Pulmonary artery endothelial cell (primary cell): ENCODE data around the gene MRPL45. TPM values are rescaled to one million over a fixed set of nuclear protein-coding genes. Genes with fewer than 3 reads are reported as not detected.

Experiments used
- DNase-seq: peaks from one replicate; pipeline ENCODE4 v3.0.0-alpha.2; 2011; ENCODE audit warnings: low read depth, low spot score
- total RNA-seq: library from RNA; depleted of rRNA; stranded (reverse); fragments of >200 nt; gene quantifications from 2 replicates; pipeline ENCODE4 v1.2.3, GENCODE V29; 2014

MRPL45 gene
- total RNA-seq, 1 donor from 2014 or later = 42.1 TPM

GRCh38 chr17:38324772-38325171 lies 27.8 kb downstream of the MRPL45 start:
- DNase-seq = no peak

DNA sequence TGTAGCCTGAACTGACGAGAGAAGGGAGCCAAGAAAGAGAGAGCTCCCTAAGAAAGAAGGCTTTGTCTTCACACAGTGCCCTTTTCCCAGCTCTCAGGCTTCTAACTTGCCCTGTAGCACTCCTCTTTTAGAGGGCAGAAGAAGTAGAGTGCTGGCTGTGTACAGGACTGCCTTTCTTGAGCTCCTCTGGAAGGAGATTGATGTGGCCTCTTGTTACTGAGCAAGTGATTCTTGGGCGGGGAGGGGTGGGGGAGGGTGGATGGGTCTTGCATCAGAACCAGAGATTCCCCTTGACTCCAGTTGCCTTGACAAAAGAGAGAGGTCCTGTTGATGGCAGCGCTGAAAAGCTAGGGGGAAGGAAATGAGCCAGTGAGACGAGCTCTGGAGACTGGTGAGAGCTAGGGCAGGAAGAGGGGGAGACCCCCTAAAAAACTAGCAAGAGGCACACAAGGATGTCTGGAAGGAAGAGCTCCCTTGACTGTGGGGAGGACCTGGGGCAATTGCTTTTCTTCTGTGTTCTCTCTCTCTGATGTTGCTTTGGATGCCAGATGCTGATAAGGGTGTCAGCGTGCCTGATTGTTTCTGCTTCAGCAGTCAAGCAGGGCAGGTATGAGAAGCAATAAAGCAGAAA lies 28.4 kb downstream of the MRPL45 start:
- DNase-seq = no peak

GRCh38 chr17:38326996-38327792 lies 30.2 kb downstream of the MRPL45 start:
- no peak for DNase-seq

DNA sequence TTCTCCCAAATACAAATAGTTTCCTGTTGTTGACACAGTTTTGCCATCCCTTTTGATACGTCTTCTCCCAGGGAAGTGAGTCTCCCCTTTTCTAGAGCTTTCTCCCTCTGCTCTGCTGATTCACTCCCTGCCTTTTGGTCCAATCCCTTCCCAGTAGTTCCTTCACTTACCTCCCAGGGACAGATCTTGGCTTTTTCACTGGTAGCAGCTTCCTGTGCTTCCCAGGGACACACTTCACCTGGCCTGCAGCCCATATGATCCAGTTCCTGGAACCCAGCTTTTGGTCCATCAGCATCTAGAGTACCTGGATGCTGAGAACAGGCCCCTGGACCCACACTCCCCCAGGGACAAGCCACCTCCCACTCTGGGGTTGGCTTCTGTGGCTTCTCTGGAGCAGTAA lies 31.0 kb downstream of the MRPL45 start:
- no peak for DNase-seq

DNA sequence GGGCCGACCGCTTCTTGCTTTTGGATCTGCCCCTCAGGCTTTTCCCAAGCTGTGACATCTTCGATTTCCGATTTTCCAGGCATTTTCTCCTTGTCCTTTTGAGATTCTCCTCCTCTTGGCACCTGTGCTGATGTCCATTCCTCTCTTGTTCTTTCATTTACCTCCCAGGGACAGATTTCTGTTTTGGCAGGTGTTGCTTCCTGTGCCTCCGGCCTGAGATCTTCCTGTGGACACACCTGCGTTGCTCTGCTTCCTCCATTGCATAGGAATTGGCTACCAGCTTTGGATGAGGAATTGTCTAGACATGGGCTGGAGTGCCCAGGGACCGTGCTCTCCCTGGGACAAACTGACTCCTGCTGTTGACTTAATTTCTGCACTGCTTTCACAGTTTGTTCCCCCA lies 31.7 kb downstream of the MRPL45 start:
- no peak for DNase-seq

GRCh38 chr17:38329284-38329683 lies 32.3 kb downstream of the MRPL45 start:
- no peak for DNase-seq

DNA sequence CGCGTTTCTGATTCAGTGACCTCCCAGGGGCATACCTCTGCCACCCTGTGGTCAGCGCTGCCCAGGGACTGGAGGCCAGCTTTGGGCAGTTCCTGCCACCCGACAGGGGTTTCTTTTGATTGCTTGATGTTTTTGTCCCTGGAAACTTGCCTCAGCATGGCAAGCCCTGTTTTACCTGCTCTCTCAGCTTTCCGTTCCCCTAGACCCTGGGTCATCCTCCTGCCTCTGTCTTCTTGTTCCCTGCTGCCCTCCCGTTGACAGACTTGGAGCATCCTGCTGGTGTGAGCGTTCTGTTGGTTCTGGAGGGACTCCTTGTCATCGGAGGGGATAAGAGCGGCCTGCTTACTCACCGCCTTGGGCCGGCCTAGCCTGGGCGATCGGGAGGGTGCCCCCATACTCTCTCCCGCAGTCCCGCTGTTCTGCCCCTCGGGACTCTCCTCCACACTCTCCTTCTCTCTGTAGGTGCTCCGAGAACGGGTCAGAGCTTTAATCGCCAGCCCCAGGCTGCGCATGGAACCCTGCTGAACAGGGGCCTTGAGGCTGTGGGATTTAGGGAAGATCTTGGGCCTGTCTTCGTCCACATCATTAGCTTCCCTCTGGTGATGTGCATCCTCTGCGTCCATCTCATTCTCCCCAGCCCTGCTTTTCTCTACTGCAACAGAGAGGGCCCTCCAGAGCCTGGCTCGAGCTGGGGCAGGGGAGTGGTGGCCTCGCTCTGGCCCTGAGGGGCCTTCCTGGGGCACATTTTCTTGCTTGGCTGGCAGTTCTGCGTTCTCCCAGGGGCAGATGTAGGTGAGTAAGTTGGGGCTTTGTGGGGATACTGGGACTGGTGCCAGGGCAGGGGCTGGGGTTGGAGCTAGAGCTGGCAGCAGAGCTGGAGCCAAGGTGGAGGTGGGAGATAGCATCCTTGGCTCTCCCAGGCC lies 33.1 kb downstream of the MRPL45 start:
- no peak for DNase-seq

DNA sequence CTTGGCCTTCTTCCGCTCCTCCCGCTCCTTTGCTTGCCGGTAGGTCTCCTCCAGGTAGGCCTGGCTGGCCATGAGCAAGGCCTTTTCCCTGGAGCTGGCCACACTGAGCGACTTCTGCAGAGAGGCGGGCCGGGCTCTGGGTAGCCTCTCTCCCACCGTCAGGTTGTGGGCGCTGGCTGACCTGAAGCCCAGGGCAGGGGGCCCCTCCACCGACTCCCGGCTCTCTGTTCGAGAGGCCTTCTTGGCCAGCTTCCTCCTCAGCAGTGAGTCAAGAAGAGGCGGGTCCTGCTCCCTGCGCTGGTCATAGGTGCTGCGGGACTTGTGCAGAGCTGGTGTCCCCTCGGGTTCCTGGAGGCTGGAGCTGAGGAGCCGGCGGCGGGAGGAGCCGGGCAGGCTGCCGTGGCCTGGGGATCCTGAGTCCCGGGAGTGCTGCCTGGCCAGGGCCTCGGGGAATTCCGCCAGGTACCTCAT lies 34.0 kb downstream of the MRPL45 start:
- DNase-seq = no peak

DNA sequence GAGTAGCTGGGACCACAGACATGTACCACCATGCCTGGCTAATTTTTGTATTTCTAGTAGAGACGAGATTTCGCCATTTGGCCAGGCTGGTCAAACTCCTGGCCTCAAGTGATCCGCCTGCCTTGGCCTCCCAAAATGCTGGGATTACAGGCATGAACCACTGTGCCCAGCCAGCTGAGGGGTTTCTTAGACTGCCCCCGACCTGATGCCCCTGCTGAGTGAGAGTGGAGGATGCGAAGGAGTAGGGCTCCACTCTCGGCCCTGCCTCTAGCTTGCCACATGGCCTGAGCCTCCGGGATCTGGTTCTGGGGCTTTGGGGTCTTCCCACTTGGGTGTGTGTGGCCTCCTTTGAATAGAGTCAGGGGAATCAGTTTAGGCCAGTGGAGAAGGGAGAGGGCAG lies 35.8 kb downstream of the MRPL45 start:
- no peak for DNase-seq

- DNase-seq = no peak
Measured at GRCh38 chr17:38333635-38334295, 36.8 kb downstream of the MRPL45 start.

GRCh38 chr17:38334480-38335364 lies 37.8 kb downstream of the MRPL45 start:
- no peak for DNase-seq

- no peak for DNase-seq
Measured at GRCh38 chr17:38336838-38337237, 39.9 kb downstream of the MRPL45 start.

DNA sequence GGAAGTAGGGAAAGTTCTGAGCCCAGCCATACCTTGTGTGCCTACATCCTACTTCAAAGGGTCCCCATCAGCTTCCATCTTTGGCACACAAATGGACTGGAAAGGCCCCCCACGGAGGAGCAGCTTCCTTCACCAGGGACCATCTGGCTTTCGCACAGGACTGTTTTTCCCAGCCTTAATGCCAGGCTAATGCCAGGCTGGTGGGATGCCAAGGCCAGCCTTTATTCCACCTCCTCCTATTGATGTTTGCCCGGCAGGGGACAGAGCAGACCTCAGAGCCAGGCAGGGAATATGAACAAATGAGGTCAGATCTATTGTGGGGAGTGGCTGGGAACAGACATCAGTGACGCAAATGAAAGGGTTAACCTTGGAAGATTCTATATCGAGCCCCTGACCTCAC lies 41.1 kb downstream of the MRPL45 start:
- no peak for DNase-seq

DNA sequence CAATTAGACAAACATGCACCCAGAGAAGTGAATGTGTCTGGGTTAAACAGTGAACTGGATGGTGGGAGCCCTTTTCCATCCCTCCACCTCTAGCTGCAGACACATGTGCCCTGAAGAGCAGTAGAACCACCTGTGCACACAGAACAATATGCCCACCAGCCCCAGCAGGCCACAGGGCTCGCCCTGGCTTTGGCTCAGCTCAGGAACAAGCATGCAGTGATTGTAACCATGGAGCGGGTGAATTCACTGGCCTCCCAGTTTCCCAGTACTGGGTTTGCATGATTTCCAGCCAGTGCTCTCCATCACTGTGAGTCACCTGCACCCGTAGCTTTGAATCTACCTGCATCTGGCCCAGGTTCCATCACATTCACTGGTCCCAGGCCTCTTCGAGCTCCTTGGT lies 41.6 kb downstream of the MRPL45 start:
- no peak for DNase-seq

DNA sequence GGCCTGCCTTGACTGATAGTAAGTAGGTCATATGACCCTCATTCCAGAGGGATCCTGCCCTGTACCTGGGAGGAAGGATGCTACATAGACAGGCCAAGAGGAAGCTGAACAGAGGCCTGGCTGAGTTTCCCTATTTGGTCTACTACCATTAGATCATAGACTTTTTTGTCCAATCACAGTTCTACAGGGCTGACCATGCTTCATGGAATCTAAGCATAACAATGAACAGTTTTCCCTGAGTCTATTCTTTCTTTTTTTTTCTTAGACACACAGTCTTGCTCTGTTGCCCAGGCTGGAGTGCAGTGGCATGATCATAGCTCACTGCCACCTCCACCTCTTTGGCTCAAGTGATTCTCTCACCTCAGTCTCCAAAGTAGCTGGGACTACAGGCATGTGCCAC lies 42.9 kb downstream of the MRPL45 start:
- DNase-seq = no peak

- DNase-seq = no peak
Measured at GRCh38 chr17:38341035-38341721, 44.2 kb downstream of the MRPL45 start.

GRCh38 chr17:38342886-38343607 lies 46.1 kb downstream of the MRPL45 start:
- no peak for DNase-seq

DNA sequence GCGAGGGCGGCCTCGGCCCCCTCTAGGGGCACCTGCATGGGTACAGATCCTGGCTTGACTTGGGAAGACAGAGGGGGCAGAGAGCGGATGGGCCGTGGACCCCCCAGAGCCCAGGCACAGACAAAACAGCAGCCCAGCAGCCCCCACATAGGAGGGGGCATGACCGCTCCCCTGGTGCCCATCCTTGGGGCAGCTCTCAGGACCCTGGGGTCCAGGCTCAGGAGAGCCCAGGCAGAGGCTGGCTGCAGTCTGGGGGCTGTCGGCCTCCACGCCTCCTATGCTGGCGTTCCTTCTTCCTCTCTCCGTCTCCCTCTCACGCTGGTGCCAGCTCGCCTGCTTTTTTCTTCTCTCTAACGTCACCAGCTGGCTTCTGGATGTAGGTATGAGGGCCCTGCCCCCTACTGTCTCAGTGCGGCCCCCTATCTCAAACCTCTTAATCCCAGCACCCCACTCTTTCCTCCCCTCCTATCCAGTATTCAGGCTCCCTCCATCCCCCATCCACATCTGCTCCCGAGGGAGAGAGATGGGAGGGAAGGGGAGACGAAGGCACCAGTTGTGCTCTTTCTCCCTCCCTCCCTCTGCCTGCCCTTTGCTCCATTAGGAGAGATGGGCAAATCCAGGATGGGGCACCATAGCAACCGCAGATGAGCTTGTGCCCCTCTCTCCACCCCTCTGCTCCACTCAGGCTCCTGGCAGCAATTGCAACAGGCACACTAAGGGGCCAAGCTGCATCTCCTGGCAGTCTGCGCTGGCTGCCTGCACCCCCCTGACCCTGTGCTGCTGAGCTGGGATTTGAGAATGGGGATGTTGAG lies 46.8 kb downstream of the MRPL45 start, which contains the start of gene GPR179:
Gene GPR179, minus strand, starts transcription at position 349 of the 812 bp plus-strand sequence. Its CDS starts 167 bp downstream, at position 182.
- no peak for DNase-seq
